HEK293 (cell line): ENCODE measurements around the gene CYTH4.

ENCODE experiments used
- CTCF ChIA-PET: fragments of 350-600 bp; formaldehyde crosslinking; extraction: SDS; loops from one replicate; lab custom pipeline; 2021; ENCODE audit warnings: antibody characterized with exemption; lab: Yijun Ruan, JAX
- POLR2A ChIA-PET: fragments of 300-600 bp; formaldehyde crosslinking; extraction: SDS; loops from one replicate; lab custom pipeline; 2020; ENCODE audit warnings: antibody characterized with exemption, inconsistent platforms; lab: Yijun Ruan, JAX
- H3K27ac ChIP-seq: fragments of 200-500 bp; sonication (Bioruptor generic); 2 replicates; pipeline ENCODE4 v1.5.1; 2014; ENCODE audit warnings: low read depth, low read length, control low read depth, inconsistent platforms; ENCODE audit errors: extremely low read depth
- H3K36me3 ChIP-seq, 2 experiments: fragments of 200-500 bp in 1 of 2; sonication (Bioruptor generic) in 1 of 2; 1 replicate in 1 of 2; 2 replicates in 1 of 2; pipeline ENCODE4 v1.5.1; 2014 to 2017; ENCODE audit warnings: inconsistent platforms in 2 of 2, low read length in 2 of 2; ENCODE audit not compliant: control insufficient read depth in 2 of 2, insufficient read depth in 1 of 2
- H3K4me1 ChIP-seq: fragments of 200-500 bp; sonication (Bioruptor generic); 2 replicates; pipeline ENCODE4 v1.5.1; 2014; ENCODE audit warnings: mild to moderate bottlenecking, low read length, inconsistent platforms; ENCODE audit not compliant: control insufficient read depth, insufficient read depth
- H3K4me3 ChIP-seq: 2 replicates; pipeline ENCODE4 v1.5.1; 2011; ENCODE audit warnings: low read depth, mild to moderate bottlenecking, control low read depth, low read length, moderate library complexity
- H3K9me3 ChIP-seq: fragments of 200-500 bp; sonication (Bioruptor generic); 2 replicates; pipeline ENCODE4 v1.5.1; 2014; ENCODE audit warnings: low read depth, low read length, inconsistent platforms; ENCODE audit not compliant: control insufficient read depth, insufficient read depth
- CTCF ChIP-seq: fragments of 450-650 bp; formaldehyde crosslinking; IDR thresholded peaks from 2 replicates; pipeline ENCODE4 v1.5.1; 2016; ENCODE audit warnings: missing biosample characterization, missing genetic modification characterization
- GLI2 ChIP-seq: fragments of 450-650 bp; formaldehyde crosslinking; IDR thresholded peaks from 2 replicates; pipeline ENCODE4; 2017; ENCODE audit warnings: missing biosample characterization, missing genetic modification characterization, low read depth, borderline replicate concordance
- HOXD13 ChIP-seq: sonication (generic); formaldehyde crosslinking; IDR thresholded peaks from 2 replicates; pipeline ENCODE4 v1.8.0; 2022; ENCODE audit warnings: missing genetic modification reagents, borderline replicate concordance
- KLF1 ChIP-seq: fragments of 450-650 bp; formaldehyde crosslinking; IDR thresholded peaks from 2 replicates; pipeline ENCODE4 v1.5.1; 2016; ENCODE audit warnings: missing biosample characterization, missing genetic modification characterization
- KLF8 ChIP-seq: fragments of 450-650 bp; formaldehyde crosslinking; IDR thresholded peaks from 2 replicates; pipeline ENCODE4 v1.5.1; 2016; ENCODE audit warnings: missing biosample characterization, missing genetic modification characterization
- PATZ1 ChIP-seq: fragments of 450-650 bp; formaldehyde crosslinking; IDR thresholded peaks from 2 replicates; pipeline ENCODE4 v1.5.1; 2016; ENCODE audit warnings: missing biosample characterization, missing genetic modification characterization
- PRDM4 ChIP-seq: fragments of 450-650 bp; formaldehyde crosslinking; IDR thresholded peaks from 2 replicates; pipeline ENCODE4 v1.5.1; 2017; ENCODE audit warnings: missing biosample characterization, missing genetic modification characterization
- REST ChIP-seq: fragments of 450-650 bp; formaldehyde crosslinking; IDR thresholded peaks from 2 replicates; pipeline ENCODE4 v1.5.1; 2016; ENCODE audit warnings: missing biosample characterization, missing genetic modification characterization
- SETDB1 ChIP-seq: IDR thresholded peaks from one replicate; pipeline ENCODE4 v1.6.1; 2017; ENCODE audit warnings: mild to moderate bottlenecking, low read length, moderate library complexity, mixed read lengths; ENCODE audit not compliant: insufficient read length
- ZBTB20 ChIP-seq: fragments of 450-650 bp; formaldehyde crosslinking; IDR thresholded peaks from 2 replicates; pipeline ENCODE4 v1.5.1; 2016; ENCODE audit warnings: missing biosample characterization, missing genetic modification characterization
- ZBTB48 ChIP-seq: fragments of 450-650 bp; formaldehyde crosslinking; IDR thresholded peaks from 2 replicates; pipeline ENCODE4 v1.5.1; 2016; ENCODE audit warnings: missing biosample characterization, missing genetic modification characterization
- ZFP3 ChIP-seq: fragments of 450-650 bp; formaldehyde crosslinking; IDR thresholded peaks from 2 replicates; pipeline ENCODE4 v1.5.1; 2016; ENCODE audit warnings: low read depth, missing biosample characterization, missing genetic modification characterization
- ZFP41 ChIP-seq: fragments of 450-650 bp; formaldehyde crosslinking; IDR thresholded peaks from 2 replicates; pipeline ENCODE4 v1.5.1; 2016; ENCODE audit warnings: missing biosample characterization, missing genetic modification characterization, borderline replicate concordance
- ZNF174 ChIP-seq: fragments of 450-650 bp; formaldehyde crosslinking; IDR thresholded peaks from 2 replicates; pipeline ENCODE4 v1.5.0; 2017; ENCODE audit warnings: missing biosample characterization, mild to moderate bottlenecking, missing genetic modification characterization
- ZNF202 ChIP-seq: fragments of 450-650 bp; formaldehyde crosslinking; IDR thresholded peaks from 2 replicates; pipeline ENCODE4 v1.5.1; 2016; ENCODE audit warnings: missing biosample characterization, missing genetic modification characterization, borderline replicate concordance
- ZNF280D ChIP-seq: fragments of 450-650 bp; formaldehyde crosslinking; IDR thresholded peaks from 2 replicates; pipeline ENCODE4 v1.5.1; 2016; ENCODE audit warnings: missing biosample characterization, missing genetic modification characterization
- ZNF488 ChIP-seq: fragments of 450-650 bp; formaldehyde crosslinking; IDR thresholded peaks from 2 replicates; pipeline ENCODE4 v1.5.1; 2016; ENCODE audit warnings: missing biosample characterization, missing genetic modification characterization
- ZNF521 ChIP-seq: fragments of 450-650 bp; formaldehyde crosslinking; IDR thresholded peaks from 2 replicates; pipeline ENCODE4 v1.5.1; 2017; ENCODE audit warnings: missing biosample characterization, mild to moderate bottlenecking, missing genetic modification characterization
- ZNF580 ChIP-seq: fragments of 450-650 bp; formaldehyde crosslinking; IDR thresholded peaks from 2 replicates; pipeline ENCODE4 v1.5.1; 2016; ENCODE audit warnings: missing biosample characterization, missing genetic modification characterization
- ZNF623 ChIP-seq: fragments of 450-650 bp; formaldehyde crosslinking; IDR thresholded peaks from 2 replicates; pipeline ENCODE4 v1.5.1; 2016; ENCODE audit warnings: missing biosample characterization, missing genetic modification characterization
- ZXDB ChIP-seq: fragments of 450-650 bp; formaldehyde crosslinking; IDR thresholded peaks from 2 replicates; pipeline ENCODE4 v1.5.1; 2016; ENCODE audit warnings: missing biosample characterization, missing genetic modification characterization

The CYTH4 gene

GRCh38 chr22:37330200-37331033, 48.1 kb downstream of the CYTH4 start (continued):
- TF ChIP-seq PATZ1 (tag by site-specific recombination) (peak; percentile 64), ZNF623 (tag by site-specific recombination) (no peak), ZFP3 (tag by site-specific recombination) (no peak), REST (tag by site-specific recombination) (no peak), ZBTB20 (tag by site-specific recombination) (no peak), GLI2 (tag by site-specific recombination) (no peak), ZNF488 (tag by site-specific recombination) (no peak), ZNF280D (no peak), ZBTB48 (tag by site-specific recombination) (no peak), CTCF (peak; percentile 37; the same call in 1 of the 2 replicates)
- TF ChIP-seq, all 188 proteins: peak for 7

GRCh38 chr22:37331034-37331428, 48.7 kb downstream of the CYTH4 start:
- Histone ChIP-seq H3K9me3 (no peaks in the 10 kb centered on the region), H3K4me1 (0 out of 2 replicates have a peak, but pooled peaks cover 3% of the 10 kb centered on the region), H3K36me3 (no peaks in the 10 kb centered on the region), H3K27ac (no peak overlapping the region), H3K4me3 (no peak overlapping the region)
- CTCF ChIA-PET, result interaction anchor here (0.6 to 5.6 kb wide), 13 partner anchors 10 to 139 kb away, joined by 3 to 57 read pairs (median 4); no protein-coding TSS in a partner anchor
- POLR2A ChIA-PET, result no interaction called here
- TF ChIP-seq ZXDB (tag by site-specific recombination) (no peak), PRDM4 (tag by site-specific recombination) (no peak), ZNF580 (tag by site-specific recombination) (no peak), ZNF202 (tag by site-specific recombination) (no peak), SETDB1 (no peak), ZNF521 (tag by site-specific recombination) (no peak), KLF8 (tag by site-specific recombination) (no peak), ZNF174 (tag by site-specific recombination) (no peak), KLF1 (tag by site-specific recombination) (peak; percentile 63), HOXD13 (no peak), ZFP41 (no peak)
